SK-N-SH (cell line): ENCODE results near the gene TMEM225B. TPM values are rescaled to one million over a fixed set of nuclear protein-coding genes. Genes with fewer than 3 reads are reported as not detected.
A peak's percentile ranks its signal among the peaks of the same experiment; 100 is the strongest.
"Not testable (repeated sequence)": the region's sequence is repeated elsewhere in the genome, so short reads cannot be mapped to it uniquely, and the experiment has no call there.

Experiments
- CTCF ChIA-PET: fragments of 300-600, 350-600 bp; formaldehyde crosslinking; extraction: SDS; loops from one replicate; lab custom pipeline; 2021; lab: Yijun Ruan, JAX
- POLR2A ChIA-PET: fragments of 350-600 bp; sonication (Branson Sonifier 250); formaldehyde crosslinking; extraction: SDS; loops from one replicate; lab custom pipeline; 2020; ENCODE audit warnings: antibody characterized with exemption, inconsistent platforms; lab: Yijun Ruan, JAX
- DNase-seq: peaks from one replicate; pipeline ENCODE4 v3.0.0; 2012
- H2AFZ ChIP-seq: fragments of 200-600 bp; sonication (generic); 2 replicates; pipeline ENCODE4 v1.8.1; 2016; ENCODE audit warnings: antibody characterized with exemption, mild to moderate bottlenecking, low read depth
- H3F3A ChIP-seq: fragments of 200-600 bp; sonication (generic); replicated peaks from 2 replicates; pipeline ENCODE3; 2016; ENCODE audit warnings: antibody characterized with exemption, mild to moderate bottlenecking; ENCODE audit not compliant: insufficient read depth
- H3K27ac ChIP-seq, 2 experiments: fragments of 200-500 bp in 1 of 2; fragments of 200-600 bp in 1 of 2; sonication (Bioruptor generic) in 1 of 2; sonication (generic), shearing (Covaris generic) in 1 of 2; 2 replicates each; pipeline versions ENCODE4 v1.5.1 to v1.6.1; 2014 to 2016; ENCODE audit warnings: low read depth in 2 of 2, inconsistent platforms in 1 of 2, low read length in 1 of 2, mild to moderate bottlenecking in 1 of 2, mixed read lengths in 1 of 2
- H3K27me3 ChIP-seq: fragments of 200-600 bp; sonication (generic), shearing (Covaris generic); 2 replicates; pipeline ENCODE4 v1.6.1; 2016; ENCODE audit warnings: mixed run types; ENCODE audit not compliant: insufficient read depth
- H3K36me3 ChIP-seq, 2 experiments: fragments of 200-500 bp in 1 of 2; fragments of 200-600 bp in 1 of 2; sonication (Bioruptor generic) in 1 of 2; sonication (generic) in 1 of 2; replicated peaks in 1 of 2; 2 replicates each; pipeline versions ENCODE3 to v1.5.1; 2014 to 2016; ENCODE audit warnings: low read length in 1 of 2, mild to moderate bottlenecking in 1 of 2; ENCODE audit not compliant: insufficient read depth in 2 of 2, control insufficient read depth in 1 of 2
- H3K4me1 ChIP-seq, 2 experiments: fragments of 200-500 bp in 1 of 2; fragments of 200-600 bp in 1 of 2; sonication (Bioruptor generic) in 1 of 2; sonication (generic), shearing (Covaris generic) in 1 of 2; 2 replicates each; pipeline versions ENCODE4 v1.5.1 to v1.6.1; 2014 to 2016; ENCODE audit warnings: low read depth in 1 of 2, low read length in 1 of 2, mixed run types in 1 of 2; ENCODE audit not compliant: insufficient read depth in 2 of 2, control insufficient read depth in 1 of 2
- H3K4me2 ChIP-seq: fragments of 200-600 bp; sonication (generic), shearing (Covaris generic); 2 replicates; pipeline ENCODE4 v1.6.1; 2017; ENCODE audit warnings: mixed run types
- H3K4me3 ChIP-seq, 2 experiments: fragments of 200-500 bp in 1 of 2; fragments of 200-600 bp in 1 of 2; sonication (Bioruptor generic) in 1 of 2; sonication (generic), shearing (Covaris generic) in 1 of 2; 2 replicates each; pipeline versions ENCODE4 v1.5.1 to v1.8.1; 2014 to 2016; ENCODE audit warnings: low read depth in 2 of 2, inconsistent platforms in 1 of 2, low read length in 1 of 2, mild to moderate bottlenecking in 1 of 2, mixed read lengths in 1 of 2, moderate library complexity in 1 of 2
- H3K79me2 ChIP-seq: fragments of 200-600 bp; sonication (generic); 2 replicates; pipeline ENCODE4 v1.8.1; 2017; ENCODE audit warnings: mild to moderate bottlenecking; ENCODE audit not compliant: insufficient read depth
- H3K9ac ChIP-seq: fragments of 200-600 bp; sonication (generic); 2 replicates; pipeline ENCODE4 v1.6.1; 2017; ENCODE audit warnings: mixed run types
- H3K9me2 ChIP-seq: fragments of 200-600 bp; sonication (generic); 2 replicates; pipeline ENCODE4 v1.6.1; 2017; ENCODE audit warnings: mixed run types
- H3K9me3 ChIP-seq: fragments of 200-600 bp; sonication (generic); 2 replicates; pipeline ENCODE4 v1.6.1; 2017; ENCODE audit warnings: mixed run types, mild to moderate bottlenecking, moderate library complexity
- H4K20me1 ChIP-seq: fragments of 200-600 bp; sonication (generic); 2 replicates; pipeline ENCODE4 v1.6.1; 2017; ENCODE audit warnings: mild to moderate bottlenecking, mixed run types; ENCODE audit not compliant: insufficient read depth
- IRF3 ChIP-seq: fragments of 150-350 bp; IDR thresholded peaks from 2 replicates; pipeline ENCODE4 v1.6.1; 2016; ENCODE audit warnings: mild to moderate bottlenecking, low read depth, low read length
- MAX ChIP-seq: IDR thresholded peaks from 2 replicates; pipeline ENCODE4 v1.4.0; 2012; ENCODE audit warnings: low read depth
- MXI1 ChIP-seq: IDR thresholded peaks from 2 replicates; pipeline ENCODE4 v1.6.1; 2012; ENCODE audit warnings: mild to moderate bottlenecking, low read depth, low read length, improper control_type of control experiment
- NFIC ChIP-seq: IDR thresholded peaks from 2 replicates; pipeline ENCODE4 v1.4.0; 2012; ENCODE audit warnings: borderline replicate concordance
- PBX3 ChIP-seq: IDR thresholded peaks from 2 replicates; pipeline ENCODE4; 2012
- RAD21 ChIP-seq: IDR thresholded peaks from 2 replicates; pipeline ENCODE4 v1.6.1; 2012; ENCODE audit warnings: mild to moderate bottlenecking, low read length
- RXRA ChIP-seq: IDR thresholded peaks from 2 replicates; pipeline ENCODE4 v1.4.0; 2012; ENCODE audit warnings: low read depth, mild to moderate bottlenecking, borderline replicate concordance
- TEAD4 ChIP-seq: IDR thresholded peaks from 2 replicates; pipeline ENCODE4 v1.4.0; 2012; ENCODE audit warnings: mild to moderate bottlenecking, borderline replicate concordance; ENCODE audit not compliant: insufficient read depth
- YY1 ChIP-seq: IDR thresholded peaks from 2 replicates; pipeline ENCODE4 v1.4.0; 2012; ENCODE audit warnings: low read depth, mild to moderate bottlenecking
- WGBS: methylation state at CpG from one replicate; pipeline ENCODE4 v1.1.6; 2017; ENCODE audit warnings: low lambda C conversion rate; 5-methylcytosine and 5-hydroxymethylcytosine counted together
- polyA plus RNA-seq, 3 experiments: library from polyadenylated mRNA; depleted of rRNA; stranded (reverse); fragments of >200 nt; gene quantifications; 2 replicates each; pipeline ENCODE4 v1.2.3, GENCODE V29; 2012

The TMEM225B gene
- polyA plus RNA-seq (2012; rRNA removed), result 1.5 and 2.2 TPM in 2 replicates
- polyA plus RNA-seq (2012; cell fraction: cytosol; rRNA removed), result 1.1 and 1.4 TPM in 2 replicates
- polyA plus RNA-seq (2012; cell fraction: nucleus; rRNA removed), result 3.1 and 4.5 TPM in 2 replicates

GRCh38 chr7:99597762-99598501, at the start of gene TMEM225B:
Gene TMEM225B (plus strand): TSS chr7:99598267. CDS start chr7:99604389, 6,122 bp downstream.
- Histone ChIP-seq H3K27ac (no peak within 1 kb of the TSS), H3F3A (no peaks in the 10 kb centered on the region), H3K79me2 (no peaks in the 10 kb centered on the region), H3K27me3 (no peaks in the 10 kb centered on the region), H3K9ac (no peak within 1 kb of the TSS), H3K4me1 (no peaks in the 10 kb centered on the region; a peak in 1 of 4 replicates), H2AFZ (no peak within 1 kb of the TSS), H3K4me3 (no peak within 1 kb of the TSS), H3K9me3 (no peaks in the 10 kb centered on the region), H3K9me2 (no peaks in the 10 kb centered on the region), H3K4me2 (no peak within 1 kb of the TSS), H4K20me1 (no peaks in the 10 kb centered on the region), H3K36me3 (no peaks in the 10 kb centered on the region)
- ChIA-PET POLR2A (no interaction called here), CTCF (interaction anchor here (1.9 kb wide), 1 partner anchor 18 kb away, joined by 5 read pairs; no protein-coding TSS in a partner anchor)
- DNase-seq, result peak; percentile 44
- WGBS, result 94% methylated on average over 34 of the region's 34 CpGs
- no peak for TF ChIP-seq YY1
- no peak for TF ChIP-seq RAD21
- no peak for TF ChIP-seq IRF3
- no peak for TF ChIP-seq RXRA
- TF ChIP-seq NFIC, result no peak
- TF ChIP-seq PBX3, result no peak
- TF ChIP-seq MAX, result no peak
- no peak for TF ChIP-seq MXI1
- TF ChIP-seq TEAD4, result no peak

GRCh38 chr7:99549545-99549944, 48.5 kb upstream of the TMEM225B start:
- POLR2A ChIA-PET, CTCF ChIA-PET, H3K27ac ChIP-seq, H3K9me3 ChIP-seq, H3K4me3 ChIP-seq, H3K4me1 ChIP-seq, H3K9me2 ChIP-seq, H4K20me1 ChIP-seq, DNase-seq, H3K27me3 ChIP-seq, H3K9ac ChIP-seq, H3K4me2 ChIP-seq, H3F3A ChIP-seq, H2AFZ ChIP-seq: not testable (repeated sequence)
- peaks cover 30 to 49% of the 10 kb centered on the region in 2 experiments for H3K36me3 ChIP-seq
- H3K79me2 ChIP-seq, result peaks cover 33% of the 10 kb centered on the region
- WGBS, result 100% methylated on average over 1 of the region's 2 CpGs
